Skeletal muscle cell (primary cell): Measurements from ENCODE around the gene INSM1.
"Not testable (repeated sequence)": the region's sequence is repeated elsewhere in the genome, so short reads cannot be mapped to it uniquely, and the experiment has no call there.

Source experiments
- DNase-seq: peaks from one replicate; pipeline ENCODE4 v3.0.0-alpha.2; 2010; ENCODE audit warnings: low read depth
- H3K4me3 ChIP-seq: 2 replicates; pipeline ENCODE4 v1.5.1; 2011; ENCODE audit warnings: low read depth, mild to moderate bottlenecking, control low read depth, low read length, moderate library complexity

The INSM1 gene

DNA sequence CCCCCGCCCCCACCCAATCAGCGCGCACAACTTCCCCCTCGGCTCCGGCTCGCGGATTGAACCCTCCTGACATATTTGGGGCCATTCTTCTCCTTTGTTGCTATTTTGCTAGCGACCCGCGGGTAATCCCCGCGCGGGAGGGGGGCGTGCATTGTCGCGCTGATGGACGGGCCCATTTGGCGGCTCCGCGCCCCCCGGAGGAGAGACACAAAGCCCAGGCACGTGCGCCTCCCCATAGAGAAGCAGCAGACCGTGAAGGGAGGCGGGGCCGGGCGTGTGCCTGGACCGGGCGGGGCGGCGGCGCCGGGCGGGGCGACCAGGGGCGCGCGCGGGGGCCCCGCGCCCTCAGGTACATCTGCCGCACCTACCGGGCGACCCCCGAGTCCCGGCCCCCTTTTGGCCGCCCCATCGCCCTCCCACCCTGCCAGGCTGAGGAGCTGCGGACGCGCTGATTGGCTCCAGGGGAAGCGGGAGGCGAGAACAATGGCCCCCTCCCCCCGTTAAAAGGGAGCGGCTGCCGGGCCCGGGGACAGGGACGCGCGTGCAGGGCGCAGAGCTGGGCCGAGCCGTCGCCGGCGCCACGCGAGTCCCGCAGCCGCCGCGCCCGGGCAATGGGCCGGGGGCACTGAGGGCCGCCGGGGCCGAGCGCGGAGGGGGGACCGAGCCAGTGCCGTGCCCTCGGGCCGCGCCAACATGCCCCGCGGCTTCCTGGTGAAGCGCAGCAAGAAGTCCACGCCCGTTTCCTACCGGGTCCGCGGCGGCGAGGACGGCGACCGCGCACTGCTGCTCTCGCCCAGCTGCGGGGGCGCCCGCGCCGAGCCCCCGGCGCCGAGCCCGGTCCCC, at the start of gene INSM1:
Gene INSM1 (plus strand): TSS at position 530 of the 843 bp plus-strand sequence. CDS start 164 bp downstream, at position 694.
- no peak for DNase-seq
- H3K4me3 ChIP-seq: peak within 1 kb of the TSS; percentile 18

- DNase-seq: no peak
- no peak overlapping the region for H3K4me3 ChIP-seq
These were observed 49.3 kb upstream of the INSM1 start for GRCh38 chr20:20318365-20319161.

GRCh38 chr20:20321134-20321533, 46.8 kb upstream of the INSM1 start:
- no peak overlapping the region for H3K4me3 ChIP-seq

GRCh38 chr20:20321917-20322316, 46.0 kb upstream of the INSM1 start:
- no peak overlapping the region for H3K4me3 ChIP-seq
- no peak for DNase-seq

More at GRCh38 chr20:20321134-20321533, 46.8 kb upstream of the INSM1 start:
- DNase-seq: no peak

- no peak overlapping the region for H3K4me3 ChIP-seq
- no peak for DNase-seq
These were observed 45.0 kb upstream of the INSM1 start for GRCh38 chr20:20322912-20323311.

- no peak for DNase-seq
These were observed 40.2 kb upstream of the INSM1 start for GRCh38 chr20:20327746-20328145.

GRCh38 chr20:20329564-20329963, 38.3 kb upstream of the INSM1 start:
- no peak for DNase-seq
- H3K4me3 ChIP-seq: no peak overlapping the region

More at GRCh38 chr20:20327746-20328145, 40.2 kb upstream of the INSM1 start:
- H3K4me3 ChIP-seq: no peak overlapping the region

DNA sequence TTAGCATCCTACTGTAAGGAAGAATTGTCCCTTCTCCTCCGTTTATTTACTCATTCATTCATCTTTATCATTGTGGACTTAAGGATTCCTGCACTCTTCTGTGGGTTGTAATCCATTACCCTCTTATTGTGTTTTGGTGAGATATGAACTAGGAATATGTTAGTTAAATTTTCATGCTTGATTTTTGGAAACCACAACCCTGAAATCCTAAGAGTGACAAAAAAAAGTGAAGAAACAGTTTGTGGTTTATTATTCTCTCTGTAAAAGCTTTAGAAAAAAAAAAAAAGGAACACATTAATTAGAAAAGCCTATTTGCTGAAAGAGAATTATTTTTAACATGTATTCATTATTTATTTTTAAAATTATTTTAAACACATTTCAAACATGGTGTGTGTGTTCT, 36.7 kb upstream of the INSM1 start:
- no peak for DNase-seq
- H3K4me3 ChIP-seq: no peak overlapping the region

DNA sequence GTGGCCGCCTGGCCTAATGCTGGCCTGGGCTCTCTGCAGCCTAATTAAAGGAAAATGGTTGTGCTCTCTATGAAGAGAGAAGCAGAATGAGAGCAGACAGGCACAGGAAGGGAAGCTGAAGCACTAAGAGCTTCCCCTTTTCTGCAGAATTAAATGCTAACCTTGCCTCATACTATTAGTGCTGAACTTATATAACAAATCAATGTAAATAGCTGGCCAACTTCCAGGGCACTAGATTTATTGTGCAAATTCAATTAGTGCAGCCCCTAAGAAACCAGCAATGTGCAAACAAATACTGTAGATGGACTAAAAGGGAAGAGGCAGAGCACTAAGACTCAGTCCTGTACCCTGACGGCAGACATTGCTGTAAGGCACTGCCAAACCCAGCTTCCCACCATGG, 36.1 kb upstream of the INSM1 start:
- H3K4me3 ChIP-seq: no peak overlapping the region
- no peak for DNase-seq

- DNase-seq: no peak
- no peak overlapping the region for H3K4me3 ChIP-seq
These were observed 34.0 kb upstream of the INSM1 start for GRCh38 chr20:20333866-20334265.

DNA sequence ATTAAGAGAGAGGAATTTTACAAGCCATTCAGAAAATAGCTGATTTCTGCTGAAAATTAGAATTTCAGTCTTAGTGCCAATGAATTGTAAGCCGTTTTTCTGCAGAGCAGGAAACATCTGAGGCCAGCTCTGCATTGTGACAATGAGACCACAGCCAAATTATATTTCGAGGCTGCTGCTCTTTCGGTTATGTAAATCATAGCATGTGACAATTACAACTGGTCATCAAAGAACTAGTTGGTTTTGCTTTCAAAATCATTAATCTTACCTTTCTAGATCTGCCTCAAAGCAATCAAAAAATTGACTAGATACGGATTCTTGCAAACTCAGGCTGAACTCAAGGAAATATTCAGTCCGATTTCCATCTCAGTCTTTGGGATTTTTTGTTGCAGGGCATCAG, 33.4 kb upstream of the INSM1 start:
- H3K4me3 ChIP-seq: no peak overlapping the region
- no peak for DNase-seq

DNA sequence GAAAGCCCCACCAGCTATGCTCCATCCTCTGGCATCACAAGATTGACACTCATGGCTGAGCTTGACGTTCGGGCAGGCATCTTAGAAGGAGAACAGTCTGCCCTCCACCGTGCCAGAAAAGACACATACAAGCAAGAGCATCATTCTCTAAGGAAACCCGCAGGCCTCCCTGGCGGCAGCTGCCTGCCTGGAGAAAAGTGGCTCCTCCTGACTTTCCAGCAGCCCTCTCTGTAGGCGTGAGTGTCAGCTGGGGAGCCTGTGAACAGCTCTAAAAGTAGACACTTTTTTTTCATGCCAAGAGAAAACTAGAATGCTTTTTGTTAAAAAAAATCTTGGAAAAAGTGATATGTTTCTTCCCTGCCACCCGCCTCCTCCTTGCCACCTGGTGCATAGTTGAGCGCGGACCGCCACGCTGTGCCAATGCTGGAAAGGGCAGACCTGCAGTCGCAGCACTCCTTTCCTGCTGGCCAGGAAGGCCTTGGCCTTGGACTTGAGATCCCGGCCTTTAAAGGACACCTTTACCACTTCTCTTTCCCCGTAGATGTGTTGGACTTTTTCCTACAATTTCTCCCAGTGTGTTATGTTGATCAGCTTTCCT, 29.7 kb upstream of the INSM1 start:
- no peak overlapping the region for H3K4me3 ChIP-seq
- no peak for DNase-seq

- DNase-seq: no peak
- no peak overlapping the region for H3K4me3 ChIP-seq
These were observed 27.5 kb upstream of the INSM1 start for GRCh38 chr20:20340443-20340842.

DNA sequence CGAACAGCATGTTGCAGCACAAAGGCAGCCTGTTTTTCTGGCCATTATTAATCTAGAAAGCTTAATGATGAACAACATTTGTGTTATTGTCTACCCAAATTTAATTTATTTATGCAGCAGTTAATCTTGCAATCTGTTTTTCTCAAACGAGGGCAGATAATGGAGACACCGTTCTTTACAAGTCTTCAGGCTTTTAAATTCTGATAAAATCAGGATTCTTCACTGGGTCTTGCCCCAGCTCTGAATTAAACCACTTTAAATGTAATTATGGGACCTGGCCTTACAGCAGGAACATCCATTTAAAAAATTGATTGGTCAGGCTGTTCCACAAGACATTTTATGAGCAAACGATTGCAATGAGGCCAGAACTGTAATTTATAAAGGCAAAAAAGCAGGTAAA, 26.5 kb upstream of the INSM1 start:
- no peak for DNase-seq
- H3K4me3 ChIP-seq: no peak overlapping the region

GRCh38 chr20:20342066-20342465, 25.8 kb upstream of the INSM1 start:
- no peak for DNase-seq
- H3K4me3 ChIP-seq: no peak overlapping the region

GRCh38 chr20:20343932-20344331, 24.0 kb upstream of the INSM1 start:
- no peak for DNase-seq
- H3K4me3 ChIP-seq: no peak overlapping the region

- no peak for DNase-seq
- H3K4me3 ChIP-seq: no peak overlapping the region
These were observed 23.4 kb upstream of the INSM1 start for GRCh38 chr20:20344476-20344875.

DNA sequence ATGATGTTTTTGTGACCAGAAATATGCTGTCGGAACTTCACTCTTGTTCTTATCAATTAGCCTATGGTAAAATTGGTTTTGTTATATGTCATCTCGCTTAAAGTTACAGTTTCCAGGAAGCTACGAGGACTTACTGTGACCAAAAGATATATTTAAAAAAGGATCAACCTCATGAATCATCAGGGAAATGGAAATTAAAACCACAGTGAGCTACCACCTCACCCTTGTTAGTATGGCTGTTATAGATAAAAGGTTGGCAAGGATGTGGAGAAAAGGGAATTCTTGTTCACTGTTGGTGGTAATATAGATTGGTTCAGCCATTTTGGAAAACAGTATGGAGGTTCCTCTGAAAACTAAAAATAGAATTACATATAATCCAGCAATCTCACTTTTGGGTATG, 14.3 kb upstream of the INSM1 start:
- DNase-seq: no peak
- H3K4me3 ChIP-seq: no peak overlapping the region

- DNase-seq, H3K4me3 ChIP-seq: not testable (repeated sequence)
These were observed 12.4 kb upstream of the INSM1 start for GRCh38 chr20:20355503-20355902.

DNA sequence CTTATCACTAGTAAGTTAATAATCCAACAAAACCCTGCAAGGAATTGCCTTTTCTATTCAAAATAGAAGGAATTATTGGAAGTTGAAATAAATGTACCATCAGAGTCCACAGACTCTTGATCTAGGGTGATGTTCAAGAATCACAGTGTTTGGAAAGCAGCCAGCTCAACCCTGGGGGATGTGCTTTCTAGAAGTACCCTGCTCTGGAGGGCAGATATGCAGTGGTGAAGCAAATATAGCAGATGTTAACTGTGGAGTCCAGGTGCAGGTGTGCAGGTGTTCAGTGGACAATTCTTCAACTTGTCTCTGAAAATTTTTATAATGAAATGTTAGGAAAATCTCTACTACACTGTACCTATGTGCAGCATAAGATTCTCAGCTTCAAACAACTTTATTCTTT, 9.1 kb upstream of the INSM1 start:
- H3K4me3 ChIP-seq: no peak overlapping the region
- DNase-seq: no peak
